Nephron progenitor cell (in vitro differentiated cells): ENCODE data around the gene ETAA1.

Source experiments
- DNase-seq: peaks from one replicate; pipeline ENCODE4 v3.0.0; 2021
- H3K27ac Mint-ChIP-seq: 2 replicates; pipeline ENCODE4 v1.8.0; 2021; ENCODE audit warnings: mild to moderate bottlenecking, moderate library complexity, mixed read lengths
- H3K27me3 Mint-ChIP-seq: 2 replicates; pipeline ENCODE4 v1.8.0; 2021; ENCODE audit warnings: mild to moderate bottlenecking, low read depth, mixed read lengths; ENCODE audit not compliant: poor library complexity
- H3K36me3 Mint-ChIP-seq: 2 replicates; pipeline ENCODE4 v1.8.0; 2021; ENCODE audit warnings: low read depth, mixed read lengths
- H3K4me1 Mint-ChIP-seq: 2 replicates; pipeline ENCODE4 v1.8.0; 2021; ENCODE audit warnings: mixed read lengths
- H3K4me3 Mint-ChIP-seq: 2 replicates; pipeline ENCODE4 v1.8.0; 2021; ENCODE audit warnings: mild to moderate bottlenecking, moderate library complexity, mixed read lengths
- H3K9me3 Mint-ChIP-seq: 2 replicates; pipeline ENCODE4 v1.8.0; 2021; ENCODE audit warnings: mild to moderate bottlenecking, moderate library complexity, mixed read lengths
- CTCF ChIP-seq: fragments of 200-600 bp; sonication (generic); IDR thresholded peaks from 2 replicates; pipeline ENCODE4 v1.5.0; 2021; ENCODE audit warnings: antibody characterized with exemption

The ETAA1 gene

GRCh38 chr2:67379048-67379447, 18.1 kb upstream of the ETAA1 start:
- H3K27me3 Mint-ChIP-seq: peaks cover 3% of the 10 kb centered on the region
- H3K4me3 Mint-ChIP-seq: no peak overlapping the region
- no peaks in the 10 kb centered on the region for H3K36me3 Mint-ChIP-seq
- H3K27ac Mint-ChIP-seq: no peak overlapping the region
- no peak for DNase-seq
- no peaks in the 10 kb centered on the region for H3K4me1 Mint-ChIP-seq
- no peak for TF ChIP-seq CTCF
- H3K9me3 Mint-ChIP-seq: peaks cover 18% of the 10 kb centered on the region

GRCh38 chr2:67384123-67384822, 12.9 kb upstream of the ETAA1 start:
- Mint-ChIP-seq H3K36me3 (peaks cover 3% of the 10 kb centered on the region), H3K27ac (no peak overlapping the region), H3K9me3 (peaks cover 9% of the 10 kb centered on the region), H3K27me3 (peaks cover 3% of the 10 kb centered on the region), H3K4me3 (no peak overlapping the region), H3K4me1 (no peaks in the 10 kb centered on the region)
- DNase-seq: no peak
- TF ChIP-seq CTCF: no peak

GRCh38 chr2:67388680-67389079, 8.5 kb upstream of the ETAA1 start:
- Mint-ChIP-seq H3K27ac (no peak overlapping the region), H3K9me3 (no peaks in the 10 kb centered on the region), H3K27me3 (peaks cover 3% of the 10 kb centered on the region), H3K4me3 (no peak overlapping the region), H3K36me3 (peaks cover 3% of the 10 kb centered on the region), H3K4me1 (no peaks in the 10 kb centered on the region)
- no peak for TF ChIP-seq CTCF
- no peak for DNase-seq

GRCh38 chr2:67389286-67389685, 7.8 kb upstream of the ETAA1 start:
- no peak overlapping the region for H3K4me3 Mint-ChIP-seq
- peaks cover 2% of the 10 kb centered on the region for H3K36me3 Mint-ChIP-seq
- DNase-seq: no peak
- TF ChIP-seq CTCF: no peak
- H3K27me3 Mint-ChIP-seq: peaks cover 3% of the 10 kb centered on the region
- no peak overlapping the region for H3K27ac Mint-ChIP-seq
- no peaks in the 10 kb centered on the region for H3K9me3 Mint-ChIP-seq
- H3K4me1 Mint-ChIP-seq: no peaks in the 10 kb centered on the region

GRCh38 chr2:67389788-67390187, 7.3 kb upstream of the ETAA1 start:
- no peaks in the 10 kb centered on the region for H3K4me1 Mint-ChIP-seq

More at GRCh38 chr2:67389788-67390187, 7.3 kb upstream of the ETAA1 start:
- Mint-ChIP-seq H3K36me3 (no peaks in the 10 kb centered on the region), H3K27me3 (peaks cover 3% of the 10 kb centered on the region), H3K9me3 (no peaks in the 10 kb centered on the region), H3K27ac (no peak overlapping the region), H3K4me3 (no peak overlapping the region)
- no peak for DNase-seq
- TF ChIP-seq CTCF: no peak
